Fibroblast of villous mesenchyme (primary cell): ENCODE results near the gene ADAMTS18. TPM values are rescaled to one million over a fixed set of nuclear protein-coding genes. Genes with fewer than 3 reads are reported as not detected.

Experiments
- DNase-seq: peaks from one replicate; pipeline ENCODE4 v3.0.0-alpha.2; 2010; ENCODE audit warnings: low read depth
- H3K4me3 ChIP-seq: 2 replicates; pipeline ENCODE4 v1.5.1; 2011; ENCODE audit warnings: low read depth, mild to moderate bottlenecking, low read length
- total RNA-seq: library from RNA; depleted of rRNA; stranded (reverse); fragments of >200 nt; gene quantifications from 2 replicates; pipeline ENCODE4 v1.2.3, GENCODE V29; 2012
- TF ChIP-seq, protein P1 (sequence below): IDR thresholded peaks from 2 replicates; pipeline ENCODE4 v1.5.1; 2012; ENCODE audit warnings: low read depth, mild to moderate bottlenecking, low read length; ENCODE audit not compliant: insufficient read depth

ADAMTS18 gene
- total RNA-seq, 1 donor, result not detected

DNA sequence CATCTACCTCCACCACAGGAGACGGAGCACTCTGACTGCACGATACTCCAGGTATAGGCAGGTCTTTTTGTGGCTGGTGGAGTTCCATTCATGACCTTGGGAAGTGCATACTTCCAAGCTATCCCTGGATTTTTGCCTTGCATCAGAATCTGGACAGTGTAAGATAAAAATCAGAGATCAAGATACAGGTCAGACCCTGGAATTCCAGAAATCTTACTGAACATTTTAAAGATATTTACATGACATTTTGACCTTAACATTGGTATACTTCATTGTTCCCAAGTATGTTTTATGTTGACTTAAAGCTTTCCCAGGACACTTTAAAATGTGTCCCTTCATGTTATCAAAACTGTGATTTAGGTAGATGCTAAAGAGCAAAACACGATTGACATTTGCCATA, 134.6 kb downstream of the ADAMTS18 start:
- no peak overlapping the region for H3K4me3 ChIP-seq
- TF ChIP-seq, protein P1, sequence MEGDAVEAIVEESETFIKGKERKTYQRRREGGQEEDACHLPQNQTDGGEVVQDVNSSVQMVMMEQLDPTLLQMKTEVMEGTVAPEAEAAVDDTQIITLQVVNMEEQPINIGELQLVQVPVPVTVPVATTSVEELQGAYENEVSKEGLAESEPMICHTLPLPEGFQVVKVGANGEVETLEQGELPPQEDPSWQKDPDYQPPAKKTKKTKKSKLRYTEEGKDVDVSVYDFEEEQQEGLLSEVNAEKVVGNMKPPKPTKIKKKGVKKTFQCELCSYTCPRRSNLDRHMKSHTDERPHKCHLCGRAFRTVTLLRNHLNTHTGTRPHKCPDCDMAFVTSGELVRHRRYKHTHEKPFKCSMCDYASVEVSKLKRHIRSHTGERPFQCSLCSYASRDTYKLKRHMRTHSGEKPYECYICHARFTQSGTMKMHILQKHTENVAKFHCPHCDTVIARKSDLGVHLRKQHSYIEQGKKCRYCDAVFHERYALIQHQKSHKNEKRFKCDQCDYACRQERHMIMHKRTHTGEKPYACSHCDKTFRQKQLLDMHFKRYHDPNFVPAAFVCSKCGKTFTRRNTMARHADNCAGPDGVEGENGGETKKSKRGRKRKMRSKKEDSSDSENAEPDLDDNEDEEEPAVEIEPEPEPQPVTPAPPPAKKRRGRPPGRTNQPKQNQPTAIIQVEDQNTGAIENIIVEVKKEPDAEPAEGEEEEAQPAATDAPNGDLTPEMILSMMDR, result no peak
- DNase-seq, result no peak

GRCh38 chr16:77299395-77299794, 135.4 kb downstream of the ADAMTS18 start:
- no peak for DNase-seq
- TF ChIP-seq, protein P1, result no peak
- no peak overlapping the region for H3K4me3 ChIP-seq

DNA sequence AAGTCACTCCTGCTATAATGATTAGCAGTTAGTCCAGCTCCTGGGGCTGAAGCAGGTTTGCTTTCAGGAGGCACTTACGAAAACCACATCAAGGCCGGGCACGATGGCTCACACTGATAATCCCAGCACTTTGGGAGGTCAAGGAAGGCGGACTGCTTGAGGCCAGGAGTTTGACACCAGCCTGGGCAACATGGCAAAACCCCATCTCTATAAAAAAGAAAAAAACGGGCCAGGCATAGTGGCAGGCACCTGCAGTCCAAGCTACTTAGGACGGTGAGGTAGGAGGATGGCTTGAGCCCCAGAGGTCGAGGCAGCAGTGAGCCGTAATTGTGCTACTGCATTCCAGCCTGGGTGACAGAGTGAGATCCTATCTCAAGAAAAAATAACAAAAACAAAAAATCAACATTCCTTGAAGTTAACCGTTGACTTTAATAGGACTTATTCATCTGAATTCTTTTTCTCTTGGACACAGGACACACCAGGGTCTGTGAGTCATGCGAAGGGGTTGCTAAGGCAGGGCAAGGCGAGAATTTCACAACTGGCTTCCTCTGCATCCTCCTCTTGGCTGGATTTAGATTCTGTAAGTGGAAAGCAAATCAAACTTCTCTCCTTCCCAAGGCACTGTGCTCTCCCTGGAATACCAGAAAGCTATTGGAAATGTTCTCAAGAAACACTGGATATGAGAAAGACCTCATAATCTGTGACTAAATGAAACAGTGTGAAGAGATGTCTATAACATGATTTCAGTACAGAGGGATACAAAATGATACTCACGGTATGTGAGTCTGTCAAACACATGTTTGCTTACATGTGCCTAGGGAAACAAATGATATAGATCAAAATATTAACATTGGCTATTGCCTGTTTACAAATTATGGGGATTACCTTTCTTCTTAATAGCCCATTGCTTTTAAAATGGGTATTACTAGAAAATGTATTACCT, 136.1 kb downstream of the ADAMTS18 start:
- peak; percentile 92 for DNase-seq
- H3K4me3 ChIP-seq, result no peak overlapping the region
- TF ChIP-seq, protein P1, result no peak

DNA sequence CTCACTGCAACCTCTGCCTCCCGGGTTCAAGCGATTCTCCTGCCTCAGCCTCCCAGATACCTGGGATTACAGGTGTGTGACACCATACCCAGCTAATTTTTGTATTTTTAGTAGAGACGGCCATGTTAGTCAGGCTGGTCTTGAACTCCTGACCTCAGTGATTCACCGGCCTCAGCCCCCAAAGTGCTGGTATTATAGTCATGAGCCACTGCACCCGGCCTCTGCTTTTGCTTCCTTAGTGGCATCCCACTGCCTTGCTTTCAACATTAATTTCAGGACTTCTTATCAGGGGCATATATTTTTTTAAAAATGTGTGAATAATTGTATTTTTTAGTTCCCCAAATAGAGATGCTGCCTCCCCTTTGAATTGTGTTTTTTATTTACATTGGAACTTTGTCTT, 136.8 kb downstream of the ADAMTS18 start:
- DNase-seq, result no peak
- TF ChIP-seq, protein P1, result no peak

GRCh38 chr16:77295896-77296295, 138.9 kb downstream of the ADAMTS18 start:
- no peak overlapping the region for H3K4me3 ChIP-seq
- DNase-seq, result peak; percentile 45

More for the DNA sequence above, 136.8 kb downstream of the ADAMTS18 start:
- no peak overlapping the region for H3K4me3 ChIP-seq

GRCh38 chr16:77290451-77291115, 144.3 kb downstream of the ADAMTS18 start:
- DNase-seq, result peak; percentile 30
- no peak overlapping the region for H3K4me3 ChIP-seq
- TF ChIP-seq, protein P1, result peak; percentile 3

More at GRCh38 chr16:77295896-77296295, 138.9 kb downstream of the ADAMTS18 start:
- TF ChIP-seq, protein P1, result no peak
